GM12878 (cell line): Measurements from ENCODE around the gene RPL22. TPM values are rescaled to one million over a fixed set of nuclear protein-coding genes. Genes with fewer than 3 reads are reported as not detected.

Experiments
- CHD1 ChIP-seq: IDR thresholded peaks from 2 replicates; pipeline ENCODE4 v1.6.1; 2012; ENCODE audit warnings: low read depth, low read length, improper control_type of control experiment
- CREM ChIP-seq: IDR thresholded peaks from 2 replicates; pipeline ENCODE4 v1.6.1; 2014; ENCODE audit warnings: antibody characterized with exemption, low read depth
- ETV6 ChIP-seq, 2 experiments: fragments of 450-650 bp in 1 of 2; IDR thresholded peaks in 1 of 2; conservative IDR thresholded peaks in 1 of 2; 2 replicates each; pipeline ENCODE4 v1.6.1; 2014; ENCODE audit warnings: antibody characterized with exemption in 1 of 2, borderline replicate concordance in 1 of 2, low read depth in 1 of 2, mild to moderate bottlenecking in 1 of 2, moderate library complexity in 1 of 2
- FOS ChIP-seq: IDR thresholded peaks from 3 replicates; pipeline ENCODE4 v1.6.1; 2011; ENCODE audit warnings: borderline replicate concordance; ENCODE audit not compliant: insufficient read length; ENCODE audit errors: extremely low read depth
- IKZF1 ChIP-seq: fragments of 450-650 bp; conservative IDR thresholded peaks from 2 replicates; pipeline ENCODE4 v1.6.1; 2017; ENCODE audit warnings: antibody characterized with exemption, mild to moderate bottlenecking
- IRF4 ChIP-seq: IDR thresholded peaks from 2 replicates; pipeline ENCODE4 v1.6.1; 2011; ENCODE audit warnings: low read depth, low read length
- NRF1 ChIP-seq: conservative IDR thresholded peaks from 2 replicates; pipeline ENCODE4 v1.6.1; 2011; ENCODE audit warnings: mild to moderate bottlenecking, low read depth, low read length, improper control_type of control experiment
- POU2F2 ChIP-seq: IDR thresholded peaks from 3 replicates; pipeline ENCODE4 v1.6.1; 2011; ENCODE audit warnings: low read depth, mild to moderate bottlenecking, low read length, borderline replicate concordance
- SREBF2 ChIP-seq: IDR thresholded peaks from 2 replicates; pipeline ENCODE4 v1.6.1; 2012; ENCODE audit warnings: mild to moderate bottlenecking, low read length
- TAF1 ChIP-seq: IDR thresholded peaks from 2 replicates; pipeline ENCODE4 v1.6.1; 2011; ENCODE audit warnings: mild to moderate bottlenecking, low read depth, low read length, borderline replicate concordance
- polyA plus RNA-seq, 11 experiments: library from polyadenylated mRNA; depleted of rRNA in 4 of 11; unstranded in 6 of 11; stranded (reverse) in 5 of 11; fragments of >200 nt; fragmentation: Nextera tagmentation in 4 of 11; fragmentation: Illumina TruSeq in 1 of 11; extraction: Ambion mirVana in 4 of 11; extraction: Trizol in 1 of 11; gene quantifications; 1 replicate in 1 of 11; 2 replicates in 10 of 11; pipeline versions ENCODE4 v1.2.1 to v1.2.3, GENCODE V29; 2011 to 2016; ENCODE audit warnings: inconsistent platforms in 2 of 11, missing spikeins in 2 of 11, low read depth in 1 of 11
- total RNA-seq, 4 experiments: library from RNA; depleted of rRNA in 3 of 4; stranded (reverse); fragments of >200 nt in 3 of 4; fragmentation: Illumina TruSeq in 1 of 4; extraction: Trizol in 1 of 4; gene quantifications; 2 replicates each; pipeline versions ENCODE4 v1.2.1 to v1.2.3, GENCODE V29; 2013 to 2021
- TF ChIP-seq, protein P1 (sequence below): fragments of 450-650 bp; IDR thresholded peaks from 2 replicates; pipeline ENCODE4 v1.6.1; 2017; ENCODE audit warnings: low read depth, mild to moderate bottlenecking, moderate library complexity
- TF ChIP-seq, protein P2 (sequence below): fragments of 450-650 bp; IDR thresholded peaks from 2 replicates; pipeline ENCODE4 v1.6.1; 2014; ENCODE audit warnings: mild to moderate bottlenecking
- TF ChIP-seq, protein P3 (sequence below): IDR thresholded peaks from 2 replicates; pipeline ENCODE4 v1.6.1; 2011; ENCODE audit warnings: low read depth, mild to moderate bottlenecking, low read length, moderate library complexity, borderline replicate concordance; ENCODE audit errors: extremely low read depth
- TF ChIP-seq, protein P4 (sequence below): fragments of 450-650 bp; formaldehyde crosslinking; IDR thresholded peaks from 2 replicates; pipeline ENCODE4 v1.5.0; 2022; ENCODE audit warnings: mild to moderate bottlenecking, missing genetic modification characterization
- TF ChIP-seq, protein P5 (sequence below): IDR thresholded peaks from 2 replicates; pipeline ENCODE4 v1.6.1; 2012; ENCODE audit warnings: improper control_type of control experiment, low read depth, low read length; ENCODE audit not compliant: insufficient replicate concordance

Gene RPL22
- total and polyA plus RNA-seq, 10 of the 15 experiments (the other 5 are each of a cell fraction or from before 2014, with no cell fraction given) = 191 to 560 (median 430) TPM

DNA sequence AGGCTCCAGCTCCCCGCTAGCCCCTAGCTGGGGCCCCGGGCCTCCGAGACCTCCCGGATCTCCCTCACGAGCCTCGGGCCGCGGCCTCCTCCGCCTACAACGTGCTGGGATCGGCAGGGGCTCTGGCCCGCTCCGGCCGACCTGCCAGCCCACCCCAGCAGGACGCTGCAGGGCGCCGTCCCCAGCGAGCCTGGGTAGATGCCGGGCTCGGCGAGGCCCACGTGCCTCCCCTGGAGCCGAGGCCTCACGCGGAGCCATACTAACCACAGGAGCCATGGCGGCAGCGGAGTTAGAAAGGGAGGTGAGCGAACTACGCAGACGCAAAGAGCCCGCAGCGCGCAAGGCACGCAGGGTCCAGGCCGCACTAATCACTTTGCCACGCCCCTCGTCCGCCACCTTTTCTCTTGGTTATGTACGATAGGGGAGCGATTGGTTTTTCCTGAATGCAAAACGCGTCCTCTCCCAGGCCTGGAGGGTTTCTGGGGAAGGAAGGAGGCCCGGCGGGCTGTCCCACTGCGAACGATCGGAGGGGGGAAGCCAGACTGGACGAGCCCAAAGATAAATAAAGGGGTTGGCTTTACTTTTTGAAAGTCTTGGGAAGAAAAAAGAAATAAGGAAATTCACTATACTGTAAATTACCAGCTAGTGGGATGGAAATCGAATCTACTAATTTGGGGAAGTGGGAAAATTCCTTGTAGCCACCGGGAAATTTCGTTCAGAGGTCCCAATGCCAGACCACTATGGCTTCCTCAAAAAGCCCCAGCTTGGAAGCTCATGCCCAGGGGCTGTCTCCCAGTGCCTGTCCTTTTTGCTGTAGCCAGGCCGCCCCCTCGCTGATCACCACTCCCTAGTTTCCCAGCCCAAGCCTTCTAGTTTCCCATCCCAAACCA is at the start of gene RPL22 (continued):
- TF ChIP-seq, protein P1, sequence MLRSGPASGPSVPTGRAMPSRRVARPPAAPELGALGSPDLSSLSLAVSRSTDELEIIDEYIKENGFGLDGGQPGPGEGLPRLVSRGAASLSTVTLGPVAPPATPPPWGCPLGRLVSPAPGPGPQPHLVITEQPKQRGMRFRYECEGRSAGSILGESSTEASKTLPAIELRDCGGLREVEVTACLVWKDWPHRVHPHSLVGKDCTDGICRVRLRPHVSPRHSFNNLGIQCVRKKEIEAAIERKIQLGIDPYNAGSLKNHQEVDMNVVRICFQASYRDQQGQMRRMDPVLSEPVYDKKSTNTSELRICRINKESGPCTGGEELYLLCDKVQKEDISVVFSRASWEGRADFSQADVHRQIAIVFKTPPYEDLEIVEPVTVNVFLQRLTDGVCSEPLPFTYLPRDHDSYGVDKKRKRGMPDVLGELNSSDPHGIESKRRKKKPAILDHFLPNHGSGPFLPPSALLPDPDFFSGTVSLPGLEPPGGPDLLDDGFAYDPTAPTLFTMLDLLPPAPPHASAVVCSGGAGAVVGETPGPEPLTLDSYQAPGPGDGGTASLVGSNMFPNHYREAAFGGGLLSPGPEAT = peak; percentile 100
- TF ChIP-seq, protein P2, sequence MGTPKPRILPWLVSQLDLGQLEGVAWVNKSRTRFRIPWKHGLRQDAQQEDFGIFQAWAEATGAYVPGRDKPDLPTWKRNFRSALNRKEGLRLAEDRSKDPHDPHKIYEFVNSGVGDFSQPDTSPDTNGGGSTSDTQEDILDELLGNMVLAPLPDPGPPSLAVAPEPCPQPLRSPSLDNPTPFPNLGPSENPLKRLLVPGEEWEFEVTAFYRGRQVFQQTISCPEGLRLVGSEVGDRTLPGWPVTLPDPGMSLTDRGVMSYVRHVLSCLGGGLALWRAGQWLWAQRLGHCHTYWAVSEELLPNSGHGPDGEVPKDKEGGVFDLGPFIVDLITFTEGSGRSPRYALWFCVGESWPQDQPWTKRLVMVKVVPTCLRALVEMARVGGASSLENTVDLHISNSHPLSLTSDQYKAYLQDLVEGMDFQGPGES = 0 out of 2 replicates have a peak, but pooled peaks have one; percentile 5
- TF ChIP-seq NRF1 (peak; percentile 48), IRF4 (peak; percentile 59; the same call in 1 of the 2 replicates), ETV6 (conservative IDR thresholded peaks at IDR 0.05 in 1 of 2, IDR thresholded peaks at IDR 0.05 in 1 of 2; ENCODE audit: borderline replicate concordance in 1 of 2, low read depth in 1 of 2) (no peak), SREBF2 (no peak), TAF1 (peak; percentile 97), IKZF1 (peak; percentile 93), FOS (no peak), CREM (peak; percentile 81), POU2F2 (peak; percentile 97), CHD1 (peak; percentile 98)
- TF ChIP-seq, protein P3, sequence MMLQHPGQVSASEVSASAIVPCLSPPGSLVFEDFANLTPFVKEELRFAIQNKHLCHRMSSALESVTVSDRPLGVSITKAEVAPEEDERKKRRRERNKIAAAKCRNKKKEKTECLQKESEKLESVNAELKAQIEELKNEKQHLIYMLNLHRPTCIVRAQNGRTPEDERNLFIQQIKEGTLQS = no peak
- TF ChIP-seq, protein P4, sequence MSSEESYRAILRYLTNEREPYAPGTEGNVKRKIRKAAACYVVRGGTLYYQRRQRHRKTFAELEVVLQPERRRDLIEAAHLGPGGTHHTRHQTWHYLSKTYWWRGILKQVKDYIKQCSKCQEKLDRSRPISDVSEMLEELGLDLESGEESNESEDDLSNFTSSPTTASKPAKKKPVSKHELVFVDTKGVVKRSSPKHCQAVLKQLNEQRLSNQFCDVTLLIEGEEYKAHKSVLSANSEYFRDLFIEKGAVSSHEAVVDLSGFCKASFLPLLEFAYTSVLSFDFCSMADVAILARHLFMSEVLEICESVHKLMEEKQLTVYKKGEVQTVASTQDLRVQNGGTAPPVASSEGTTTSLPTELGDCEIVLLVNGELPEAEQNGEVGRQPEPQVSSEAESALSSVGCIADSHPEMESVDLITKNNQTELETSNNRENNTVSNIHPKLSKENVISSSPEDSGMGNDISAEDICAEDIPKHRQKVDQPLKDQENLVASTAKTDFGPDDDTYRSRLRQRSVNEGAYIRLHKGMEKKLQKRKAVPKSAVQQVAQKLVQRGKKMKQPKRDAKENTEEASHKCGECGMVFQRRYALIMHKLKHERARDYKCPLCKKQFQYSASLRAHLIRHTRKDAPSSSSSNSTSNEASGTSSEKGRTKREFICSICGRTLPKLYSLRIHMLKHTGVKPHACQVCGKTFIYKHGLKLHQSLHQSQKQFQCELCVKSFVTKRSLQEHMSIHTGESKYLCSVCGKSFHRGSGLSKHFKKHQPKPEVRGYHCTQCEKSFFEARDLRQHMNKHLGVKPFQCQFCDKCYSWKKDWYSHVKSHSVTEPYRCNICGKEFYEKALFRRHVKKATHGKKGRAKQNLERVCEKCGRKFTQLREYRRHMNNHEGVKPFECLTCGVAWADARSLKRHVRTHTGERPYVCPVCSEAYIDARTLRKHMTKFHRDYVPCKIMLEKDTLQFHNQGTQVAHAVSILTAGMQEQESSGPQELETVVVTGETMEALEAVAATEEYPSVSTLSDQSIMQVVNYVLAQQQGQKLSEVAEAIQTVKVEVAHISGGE (CRISPR knock-in tag) = no peak
- TF ChIP-seq, protein P5, sequence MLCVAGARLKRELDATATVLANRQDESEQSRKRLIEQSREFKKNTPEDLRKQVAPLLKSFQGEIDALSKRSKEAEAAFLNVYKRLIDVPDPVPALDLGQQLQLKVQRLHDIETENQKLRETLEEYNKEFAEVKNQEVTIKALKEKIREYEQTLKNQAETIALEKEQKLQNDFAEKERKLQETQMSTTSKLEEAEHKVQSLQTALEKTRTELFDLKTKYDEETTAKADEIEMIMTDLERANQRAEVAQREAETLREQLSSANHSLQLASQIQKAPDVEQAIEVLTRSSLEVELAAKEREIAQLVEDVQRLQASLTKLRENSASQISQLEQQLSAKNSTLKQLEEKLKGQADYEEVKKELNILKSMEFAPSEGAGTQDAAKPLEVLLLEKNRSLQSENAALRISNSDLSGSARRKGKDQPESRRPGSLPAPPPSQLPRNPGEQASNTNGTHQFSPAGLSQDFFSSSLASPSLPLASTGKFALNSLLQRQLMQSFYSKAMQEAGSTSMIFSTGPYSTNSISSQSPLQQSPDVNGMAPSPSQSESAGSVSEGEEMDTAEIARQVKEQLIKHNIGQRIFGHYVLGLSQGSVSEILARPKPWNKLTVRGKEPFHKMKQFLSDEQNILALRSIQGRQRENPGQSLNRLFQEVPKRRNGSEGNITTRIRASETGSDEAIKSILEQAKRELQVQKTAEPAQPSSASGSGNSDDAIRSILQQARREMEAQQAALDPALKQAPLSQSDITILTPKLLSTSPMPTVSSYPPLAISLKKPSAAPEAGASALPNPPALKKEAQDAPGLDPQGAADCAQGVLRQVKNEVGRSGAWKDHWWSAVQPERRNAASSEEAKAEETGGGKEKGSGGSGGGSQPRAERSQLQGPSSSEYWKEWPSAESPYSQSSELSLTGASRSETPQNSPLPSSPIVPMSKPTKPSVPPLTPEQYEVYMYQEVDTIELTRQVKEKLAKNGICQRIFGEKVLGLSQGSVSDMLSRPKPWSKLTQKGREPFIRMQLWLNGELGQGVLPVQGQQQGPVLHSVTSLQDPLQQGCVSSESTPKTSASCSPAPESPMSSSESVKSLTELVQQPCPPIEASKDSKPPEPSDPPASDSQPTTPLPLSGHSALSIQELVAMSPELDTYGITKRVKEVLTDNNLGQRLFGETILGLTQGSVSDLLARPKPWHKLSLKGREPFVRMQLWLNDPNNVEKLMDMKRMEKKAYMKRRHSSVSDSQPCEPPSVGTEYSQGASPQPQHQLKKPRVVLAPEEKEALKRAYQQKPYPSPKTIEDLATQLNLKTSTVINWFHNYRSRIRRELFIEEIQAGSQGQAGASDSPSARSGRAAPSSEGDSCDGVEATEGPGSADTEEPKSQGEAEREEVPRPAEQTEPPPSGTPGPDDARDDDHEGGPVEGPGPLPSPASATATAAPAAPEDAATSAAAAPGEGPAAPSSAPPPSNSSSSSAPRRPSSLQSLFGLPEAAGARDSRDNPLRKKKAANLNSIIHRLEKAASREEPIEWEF = peak; percentile 99
